ENCODE results near the gene TPSB2. TPM values are rescaled to one million over a fixed set of nuclear protein-coding genes. Genes with fewer than 3 reads are reported as not detected.

The TPSB2 gene
- total and polyA plus RNA-seq, 8 donors: 0.13 to 55.5 (median 1.6) TPM; not detected in 4

DNA sequence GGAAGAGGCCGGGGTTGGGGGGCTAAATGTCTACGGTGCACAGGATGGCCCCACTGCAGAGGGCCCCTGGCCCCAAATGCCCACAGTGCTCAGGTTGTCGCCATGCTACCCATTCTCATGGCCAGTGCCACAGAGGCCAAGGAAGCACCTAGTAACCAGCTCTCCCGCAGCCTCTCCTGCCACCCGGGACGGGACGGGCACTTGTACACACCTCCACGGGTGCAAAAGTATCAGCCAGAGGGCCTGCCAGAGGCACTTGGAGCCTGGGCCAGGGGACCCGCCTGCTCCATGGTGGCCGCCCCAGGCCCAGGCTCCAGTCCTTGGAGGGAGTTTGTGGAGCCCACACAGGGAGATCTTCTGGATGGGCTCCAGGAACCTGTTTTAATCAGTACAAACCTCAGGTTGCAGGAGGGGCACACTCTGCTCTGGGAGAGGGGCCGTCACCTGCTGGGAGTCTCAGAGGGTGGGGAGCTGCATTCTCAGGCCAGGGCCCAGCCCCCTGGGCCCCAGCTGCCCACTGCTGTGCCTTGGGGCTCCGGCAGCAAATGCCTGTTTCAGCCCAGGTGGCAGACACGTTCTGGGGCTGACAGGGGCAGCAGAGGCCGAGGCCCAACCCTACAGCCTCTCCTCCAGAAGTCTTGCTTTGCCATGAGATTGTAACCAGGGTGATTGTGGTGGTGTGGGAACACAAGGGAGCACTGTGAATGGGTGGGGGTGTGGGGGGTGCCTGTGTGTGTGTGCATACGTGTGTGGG is 33.8 kb upstream of the TPSB2 start:
- Histone ChIP-seq H3K4me1 (no peaks in the 10 kb centered on the region), H3K4me3 (no peak overlapping the region), H3K36me3 (no peaks in the 10 kb centered on the region), H3K27me3 (peaks cover 27 to 53% of the 10 kb centered on the region in 2 donors), H3K27ac (no peak overlapping the region), H3K9me3 (no peaks in the 10 kb centered on the region)
- ATAC-seq (no peak), DNase-seq (no peak)
- intact Hi-C loops (cut with DNase I): no loop called here
- TF ChIP-seq, protein P1, sequence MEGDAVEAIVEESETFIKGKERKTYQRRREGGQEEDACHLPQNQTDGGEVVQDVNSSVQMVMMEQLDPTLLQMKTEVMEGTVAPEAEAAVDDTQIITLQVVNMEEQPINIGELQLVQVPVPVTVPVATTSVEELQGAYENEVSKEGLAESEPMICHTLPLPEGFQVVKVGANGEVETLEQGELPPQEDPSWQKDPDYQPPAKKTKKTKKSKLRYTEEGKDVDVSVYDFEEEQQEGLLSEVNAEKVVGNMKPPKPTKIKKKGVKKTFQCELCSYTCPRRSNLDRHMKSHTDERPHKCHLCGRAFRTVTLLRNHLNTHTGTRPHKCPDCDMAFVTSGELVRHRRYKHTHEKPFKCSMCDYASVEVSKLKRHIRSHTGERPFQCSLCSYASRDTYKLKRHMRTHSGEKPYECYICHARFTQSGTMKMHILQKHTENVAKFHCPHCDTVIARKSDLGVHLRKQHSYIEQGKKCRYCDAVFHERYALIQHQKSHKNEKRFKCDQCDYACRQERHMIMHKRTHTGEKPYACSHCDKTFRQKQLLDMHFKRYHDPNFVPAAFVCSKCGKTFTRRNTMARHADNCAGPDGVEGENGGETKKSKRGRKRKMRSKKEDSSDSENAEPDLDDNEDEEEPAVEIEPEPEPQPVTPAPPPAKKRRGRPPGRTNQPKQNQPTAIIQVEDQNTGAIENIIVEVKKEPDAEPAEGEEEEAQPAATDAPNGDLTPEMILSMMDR (IDR thresholded peaks at IDR 0.05): no peak

DNA sequence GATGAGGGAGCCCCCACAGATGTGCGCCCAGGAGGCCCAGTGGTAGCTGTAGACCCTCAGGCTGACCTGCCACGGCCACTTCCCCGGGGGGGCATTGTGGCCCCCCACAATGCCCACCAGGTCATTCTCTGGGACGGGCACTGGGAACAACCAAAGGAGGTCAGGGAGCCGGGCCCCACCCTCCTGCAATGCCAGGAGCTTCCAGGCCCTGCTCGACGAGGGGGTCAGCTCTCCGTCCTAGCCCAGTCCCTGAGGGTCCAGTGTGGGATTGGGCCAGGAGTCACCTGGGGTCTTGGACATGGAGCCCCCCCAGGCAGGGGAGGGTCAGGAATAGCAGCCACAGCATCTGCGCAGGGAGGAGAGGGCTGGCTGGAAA is 32.9 kb upstream of the TPSB2 start:
- intact Hi-C loops (cut with DNase I): no loop called here
- no peaks in the 10 kb centered on the region for H3K36me3 ChIP-seq
- TF ChIP-seq, protein P1 (IDR thresholded peaks at IDR 0.05): no peak
- peaks cover 27 to 59% of the 10 kb centered on the region in 2 donors for H3K27me3 ChIP-seq
- H3K27ac ChIP-seq: no peak overlapping the region
- H3K4me3 ChIP-seq: no peak overlapping the region
- no peak for ATAC-seq
- H3K4me1 ChIP-seq: no peaks in the 10 kb centered on the region
- DNase-seq: no peak
- H3K9me3 ChIP-seq: no peaks in the 10 kb centered on the region

DNA sequence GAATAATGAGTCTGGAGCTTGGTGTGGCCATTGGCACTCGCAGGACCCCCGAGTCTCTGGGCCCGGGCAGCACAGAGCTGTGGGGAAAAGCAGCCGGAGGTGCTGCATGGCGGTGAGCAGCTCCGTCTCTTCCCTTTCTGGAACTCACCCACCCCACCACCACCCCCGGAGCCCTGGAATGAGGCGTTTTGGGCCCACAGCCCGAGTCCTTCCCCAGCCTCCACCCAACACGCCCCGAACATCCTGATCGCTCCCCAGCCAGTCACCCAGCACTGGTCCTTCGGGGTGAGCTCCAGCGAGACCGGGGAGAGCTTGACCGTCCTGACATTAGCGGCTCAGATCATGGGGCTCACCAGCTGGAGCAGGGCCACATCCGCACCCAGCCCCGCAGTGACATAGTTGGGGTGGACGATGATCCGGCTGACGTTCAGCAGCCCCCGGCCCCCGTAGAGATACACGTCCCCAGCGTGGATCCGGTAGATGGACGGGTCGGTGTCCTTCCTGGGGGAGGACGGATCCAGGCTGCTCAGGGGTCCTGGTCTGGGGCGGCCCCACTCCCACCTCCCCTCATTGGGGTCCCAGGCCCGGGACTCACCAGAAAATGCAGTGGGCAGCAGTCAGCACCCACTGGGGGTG is 32.3 kb upstream of the TPSB2 start:
- Histone ChIP-seq H3K4me1 (no peaks in the 10 kb centered on the region), H3K27ac (no peak overlapping the region), H3K27me3 (peaks cover 27 to 64% of the 10 kb centered on the region in 2 donors), H3K9me3 (no peaks in the 10 kb centered on the region), H3K36me3 (no peaks in the 10 kb centered on the region), H3K4me3 (no peak overlapping the region)
- TF ChIP-seq, protein P1 (IDR thresholded peaks at IDR 0.05): no peak
- DNase-seq (no peak), ATAC-seq (no peak)
- intact Hi-C loops (cut with DNase I): no loop called here

DNA sequence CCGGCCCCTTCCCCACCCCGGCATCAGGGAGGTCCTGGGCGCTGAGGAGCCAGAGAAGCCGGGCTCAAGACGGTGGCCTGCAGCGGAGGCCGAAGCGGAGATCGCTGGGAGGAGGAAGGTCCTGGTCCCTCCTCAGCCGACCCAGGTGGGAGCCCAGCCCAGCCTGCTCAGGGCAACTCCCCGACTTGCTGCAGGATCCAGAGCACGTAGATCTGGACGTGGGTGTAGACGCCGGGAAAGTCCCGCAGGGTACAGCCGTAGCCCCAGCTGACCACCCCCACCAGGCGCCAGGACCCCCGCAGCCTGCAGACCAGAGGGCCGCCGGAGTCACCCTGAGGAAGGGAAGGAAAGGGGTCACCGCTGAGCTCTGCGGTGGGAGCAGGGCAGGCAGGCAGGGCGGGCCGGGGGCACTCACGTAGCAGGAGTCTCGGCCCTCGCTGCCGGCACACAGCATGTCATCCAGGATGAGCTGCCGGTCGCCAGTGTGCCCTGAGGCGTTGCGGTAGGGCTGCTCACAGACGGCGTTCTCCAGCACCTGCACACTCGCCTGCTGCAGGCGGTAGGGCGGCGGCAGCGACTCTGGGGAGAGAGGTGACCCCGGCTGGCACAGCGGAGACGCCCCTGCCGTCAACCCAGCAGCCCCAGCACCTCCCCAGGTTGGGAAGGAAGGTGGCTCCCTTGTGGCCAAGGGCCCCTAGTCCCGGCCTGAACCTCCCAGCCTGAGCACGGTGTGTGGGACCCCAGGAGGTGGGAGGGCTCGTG is 31.3 kb upstream of the TPSB2 start:
- Histone ChIP-seq H3K27me3 (peaks cover 27 to 72% of the 10 kb centered on the region in 2 donors), H3K9me3 (no peaks in the 10 kb centered on the region), H3K27ac (no peak overlapping the region), H3K36me3 (no peaks in the 10 kb centered on the region), H3K4me3 (no peak overlapping the region), H3K4me1 (no peaks in the 10 kb centered on the region)
- DNase-seq: no peak
- TF ChIP-seq, protein P1 (IDR thresholded peaks at IDR 0.05): no peak
- ATAC-seq: no peak
- intact Hi-C loops (cut with DNase I): no loop called here

All from left lung (tissue), 10 donors.